CD4-positive, alpha-beta T cell treated with Interleukin-4 for 4 hours (primary cell): ENCODE data around the gene WWOX.
"Not testable (repeated sequence)": the region's sequence is repeated elsewhere in the genome, so short reads cannot be mapped to it uniquely, and the experiment has no call there.

Experiments
- DNase-seq: peaks from one replicate; pipeline ENCODE4 v3.0.0-alpha.2; 2020

WWOX gene

DNA sequence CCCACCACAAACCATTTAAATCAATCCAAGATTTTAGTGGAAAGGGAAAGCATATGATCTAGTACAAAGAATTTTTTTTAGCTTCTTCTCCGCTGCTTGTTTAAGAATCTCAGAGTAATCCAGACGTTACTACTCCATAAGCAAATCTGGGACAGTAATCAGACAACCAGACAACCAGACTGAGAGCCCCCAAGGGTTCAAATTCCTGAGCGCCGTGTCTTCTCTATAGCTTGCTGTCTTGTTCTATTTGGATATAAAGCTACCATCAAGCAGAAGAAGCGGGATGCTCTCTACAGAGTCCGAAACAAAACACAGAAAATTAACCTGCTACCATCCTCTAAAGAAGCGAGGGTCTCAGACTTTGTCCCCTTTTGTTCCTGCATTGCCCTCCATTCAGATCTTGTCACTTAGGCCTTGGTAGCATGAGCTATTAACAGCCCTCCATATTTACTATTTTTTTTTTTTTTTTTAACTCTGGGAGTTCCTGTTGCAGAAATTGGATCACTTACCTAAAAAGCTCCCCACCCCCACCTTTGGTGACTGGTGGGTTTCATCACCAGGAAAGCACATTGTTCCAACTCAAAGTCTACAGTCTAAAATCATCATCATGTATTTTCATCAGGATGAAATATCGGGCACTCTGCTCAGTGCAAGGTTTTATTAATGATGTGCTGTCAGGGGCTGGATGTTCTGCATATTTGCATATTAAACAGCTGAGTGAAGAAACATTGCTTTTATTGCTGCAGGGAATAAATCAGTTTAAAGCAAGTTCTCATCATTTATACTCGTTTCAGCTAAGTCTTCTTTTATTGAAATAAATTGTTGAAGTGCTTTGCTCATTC, 576.7 kb downstream of the WWOX start:
- DNase-seq = no peak

DNA sequence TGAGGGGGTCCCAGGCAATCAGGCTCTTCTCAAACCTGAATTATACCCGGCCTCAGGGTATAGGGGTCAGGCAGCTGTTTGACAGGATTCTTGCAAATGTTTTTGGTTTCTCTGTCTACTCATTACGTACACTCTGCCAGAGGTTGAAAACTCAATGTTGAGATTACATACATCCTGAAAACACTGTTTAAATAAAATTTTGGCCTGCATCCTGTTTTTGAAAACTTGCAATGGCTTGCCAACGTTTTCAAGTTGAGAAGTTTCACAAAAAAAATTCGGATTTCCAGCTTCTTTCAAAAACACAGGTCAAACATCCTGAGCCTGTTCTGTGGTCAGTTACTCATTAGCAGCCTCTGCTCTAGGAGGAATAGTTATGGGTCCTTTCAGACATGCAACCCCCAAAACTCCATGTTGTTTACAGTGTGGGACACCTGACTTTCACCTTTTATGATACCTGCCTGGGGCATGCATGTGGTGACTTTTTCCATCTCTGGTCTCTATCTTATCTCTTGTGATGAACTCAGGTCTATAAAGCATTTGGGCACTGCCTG, 577.8 kb downstream of the WWOX start:
- no peak for DNase-seq

DNA sequence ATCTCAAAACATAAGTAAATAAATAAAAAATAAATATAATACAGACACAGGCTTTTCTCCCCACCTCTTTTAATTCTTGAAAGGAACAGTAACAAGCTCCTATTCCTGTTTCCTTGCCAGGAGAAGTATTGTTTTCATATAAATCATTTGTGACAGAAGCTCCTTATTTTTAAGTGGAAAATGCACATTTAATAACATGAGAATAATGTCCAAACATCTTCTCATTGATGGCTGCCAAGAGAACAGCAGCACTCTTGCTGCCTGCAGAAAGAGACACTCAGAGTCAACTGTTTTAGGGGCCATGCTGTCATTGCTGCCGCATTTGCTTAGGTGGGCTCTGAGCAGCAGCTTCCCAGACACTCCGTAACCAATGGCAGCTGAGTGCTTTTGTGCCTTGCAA, 580.1 kb downstream of the WWOX start:
- no peak for DNase-seq

DNA sequence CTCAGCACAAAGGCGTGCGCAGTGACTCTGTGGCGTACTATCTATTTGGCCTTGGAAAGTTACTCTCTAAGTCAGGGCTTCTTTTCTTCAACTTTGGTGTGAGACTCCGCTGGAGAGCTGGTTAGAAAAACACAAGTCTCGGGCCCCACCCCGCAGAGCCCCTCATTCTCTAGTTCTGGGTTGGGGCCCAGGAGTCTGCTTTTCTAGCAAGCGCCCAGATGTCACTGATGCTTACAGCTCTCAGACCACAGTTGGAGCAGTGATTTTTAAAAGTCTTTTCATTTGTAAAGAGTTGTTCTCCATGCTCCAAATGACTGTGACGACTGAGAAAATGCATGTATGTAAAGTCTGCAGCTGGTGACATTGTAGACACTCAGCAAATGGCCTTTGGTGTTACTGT, 582.3 kb downstream of the WWOX start:
- no peak for DNase-seq

DNA sequence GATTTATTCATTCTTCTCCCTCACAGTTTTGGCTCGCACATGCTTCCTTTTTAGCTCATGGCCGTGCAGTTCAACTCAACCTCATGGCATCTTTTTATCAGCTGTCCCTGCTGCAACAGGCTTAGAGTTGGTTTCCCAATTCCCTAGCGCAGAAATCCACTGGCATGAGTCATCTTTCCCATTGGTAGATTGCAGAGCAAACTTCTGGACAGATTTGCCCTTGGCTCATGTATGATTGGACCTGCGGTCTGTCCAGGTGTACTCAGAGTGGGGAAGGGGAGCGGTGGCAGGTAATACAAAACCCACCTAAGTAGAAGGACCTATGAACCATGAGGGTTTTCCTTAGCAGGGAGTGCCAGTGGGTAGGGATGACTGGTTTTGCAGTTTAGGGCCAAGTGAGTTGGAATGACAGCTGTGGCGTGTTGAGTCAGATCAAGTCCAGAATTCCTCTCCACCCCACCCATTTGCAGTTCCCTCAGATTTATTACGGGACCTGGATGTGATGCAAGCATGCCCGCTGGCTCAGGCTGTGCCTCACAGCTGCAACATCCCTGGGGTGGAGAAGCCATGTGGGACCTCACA, 584.7 kb downstream of the WWOX start:
- DNase-seq = no peak

DNA sequence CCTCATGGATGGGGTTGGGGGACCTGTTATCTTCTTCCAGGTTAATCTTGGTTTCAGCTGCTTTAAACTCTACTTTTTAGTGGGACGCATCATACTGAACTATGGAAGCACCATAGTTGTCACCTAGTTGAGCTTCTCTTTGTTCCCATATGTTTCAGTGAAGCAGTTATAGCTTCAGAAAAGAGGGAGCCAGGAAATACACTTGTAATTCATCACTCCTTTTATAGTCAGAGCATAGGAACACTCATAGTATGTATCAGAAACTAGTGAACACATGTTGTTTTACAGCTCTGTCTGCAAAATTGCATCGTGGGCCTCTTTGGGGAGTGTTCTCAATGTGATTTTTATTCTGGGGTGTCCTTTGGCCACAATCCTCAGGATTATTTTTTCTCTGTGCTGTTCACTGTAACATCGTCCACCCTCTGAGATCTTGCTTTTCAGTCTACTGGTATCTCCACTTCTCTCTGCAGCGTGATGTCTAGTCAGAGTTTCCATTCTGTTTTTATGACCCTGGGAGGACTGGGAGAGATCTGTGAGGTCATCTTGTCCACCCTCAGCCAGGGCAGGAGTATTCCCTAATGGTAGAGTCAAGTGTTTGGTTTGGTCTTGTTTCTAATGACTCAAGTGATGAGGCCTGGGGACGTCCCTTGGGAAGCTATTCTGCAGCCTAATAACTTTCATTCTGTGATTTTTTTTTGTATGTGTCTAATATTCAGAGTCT, 585.4 kb downstream of the WWOX start:
- no peak for DNase-seq

DNA sequence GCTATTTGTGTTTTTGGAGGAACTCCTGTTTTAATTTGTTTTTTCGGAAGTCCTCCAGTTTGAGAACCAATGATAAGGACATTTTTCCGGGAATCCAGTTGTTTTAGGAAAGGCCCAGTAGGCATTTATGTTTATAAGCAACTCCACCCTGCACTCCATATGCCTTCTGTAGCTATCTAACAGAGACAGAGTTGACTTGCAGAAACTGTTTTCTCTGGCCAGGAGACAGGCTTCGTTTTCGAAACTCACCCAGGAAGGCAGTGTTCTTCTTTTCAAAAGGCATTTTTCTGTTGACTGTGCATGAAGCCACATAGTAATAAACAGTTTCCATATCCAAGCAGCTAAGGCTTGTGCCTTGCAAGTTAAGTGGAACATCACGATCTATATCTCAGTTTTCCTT, 587.1 kb downstream of the WWOX start:
- no peak for DNase-seq

DNA sequence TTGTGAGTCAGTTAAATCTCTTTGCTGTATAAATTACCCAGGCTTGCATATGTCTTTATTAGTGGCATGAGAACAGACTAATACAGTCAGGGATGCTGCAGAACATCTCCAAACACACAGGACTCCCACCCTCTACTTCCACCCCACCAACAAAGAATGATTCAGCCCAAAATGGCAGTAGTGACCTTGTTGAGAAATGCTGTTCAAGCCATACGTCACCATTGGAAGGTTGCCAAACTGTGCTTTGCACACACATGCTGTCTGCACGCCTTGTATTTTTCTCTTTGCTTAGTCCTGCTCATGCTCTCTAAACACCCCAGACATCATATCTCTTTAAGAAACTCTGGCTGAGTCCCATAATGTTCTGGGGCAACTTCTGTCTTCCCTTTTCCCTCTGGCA, 589.6 kb downstream of the WWOX start:
- no peak for DNase-seq

DNA sequence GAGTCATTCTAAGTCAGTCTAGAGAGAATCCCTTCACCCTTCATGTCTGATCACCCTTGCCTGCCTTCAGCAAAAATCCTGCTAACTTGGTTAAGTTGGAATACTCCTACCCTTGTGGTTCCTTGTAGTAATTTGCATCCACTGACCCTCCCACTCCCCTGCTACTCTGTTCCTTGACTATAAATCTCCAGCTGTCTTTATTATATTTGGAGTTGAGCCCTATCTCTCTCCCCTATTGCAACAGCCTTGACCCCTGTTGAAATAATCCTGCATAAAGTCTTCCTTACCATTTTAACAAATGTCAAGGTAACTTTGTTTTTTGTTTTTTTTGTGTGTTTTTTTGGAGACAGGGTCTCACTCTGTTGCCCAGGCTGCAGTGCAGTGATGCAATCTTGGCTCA, 590.1 kb downstream of the WWOX start:
- no peak for DNase-seq

DNA sequence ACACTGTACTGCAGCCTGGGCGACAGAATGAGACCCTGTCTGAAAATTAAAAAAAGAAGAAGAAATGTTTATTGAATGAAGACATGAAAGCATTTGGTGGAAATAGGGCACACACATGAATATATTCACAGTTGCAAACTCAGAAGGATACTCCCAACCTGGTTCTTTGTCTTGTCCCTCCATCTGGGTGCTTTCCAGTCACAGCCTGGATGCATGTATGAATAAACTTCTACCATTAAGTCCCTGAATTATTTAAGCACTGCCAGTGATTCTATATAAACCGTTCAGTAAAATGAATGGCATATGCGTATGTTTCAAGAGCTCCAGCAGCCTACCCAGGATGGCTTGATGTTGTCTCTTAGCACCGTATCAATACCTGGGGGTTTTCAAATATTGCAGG, 591.1 kb downstream of the WWOX start:
- DNase-seq = no peak

DNA sequence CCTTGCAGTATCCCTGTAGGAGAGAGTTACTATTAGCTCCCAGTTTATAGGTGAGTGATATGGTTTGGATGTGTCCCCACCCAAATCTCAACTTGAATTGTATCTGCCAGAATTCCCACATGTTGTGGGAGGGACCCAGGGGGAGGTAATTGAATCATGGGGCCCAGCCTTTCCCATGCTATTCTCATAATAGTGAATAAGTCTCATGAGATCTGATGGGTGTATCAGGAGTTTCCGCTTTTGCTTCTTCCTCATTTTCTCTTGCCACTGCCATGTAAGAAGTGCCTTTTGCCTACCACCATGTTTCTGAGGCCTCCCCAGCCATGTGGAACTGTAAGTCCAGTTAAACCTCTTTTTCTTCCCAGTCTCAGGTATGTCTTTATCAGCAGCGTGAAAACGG, 592.3 kb downstream of the WWOX start:
- not testable (repeated sequence) for DNase-seq

DNA sequence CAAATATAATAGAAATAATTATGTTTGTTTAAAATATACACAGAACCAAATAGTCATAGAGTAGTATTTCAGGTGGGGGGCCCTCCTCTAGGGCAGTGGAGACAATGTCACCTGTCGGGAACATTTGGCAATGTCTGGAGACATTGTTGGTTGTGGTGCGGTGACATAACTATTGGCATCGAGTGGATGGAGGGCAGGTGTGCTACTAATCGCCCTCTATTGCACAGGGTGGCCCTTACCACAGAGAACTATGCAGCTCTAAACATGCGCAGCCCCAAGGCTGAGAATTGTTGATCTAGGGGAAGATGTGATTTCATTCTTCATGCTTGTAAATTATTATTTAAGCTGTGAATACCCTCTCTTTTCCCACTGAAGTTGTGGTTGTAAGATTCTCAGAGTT, 594.0 kb downstream of the WWOX start:
- no peak for DNase-seq

DNA sequence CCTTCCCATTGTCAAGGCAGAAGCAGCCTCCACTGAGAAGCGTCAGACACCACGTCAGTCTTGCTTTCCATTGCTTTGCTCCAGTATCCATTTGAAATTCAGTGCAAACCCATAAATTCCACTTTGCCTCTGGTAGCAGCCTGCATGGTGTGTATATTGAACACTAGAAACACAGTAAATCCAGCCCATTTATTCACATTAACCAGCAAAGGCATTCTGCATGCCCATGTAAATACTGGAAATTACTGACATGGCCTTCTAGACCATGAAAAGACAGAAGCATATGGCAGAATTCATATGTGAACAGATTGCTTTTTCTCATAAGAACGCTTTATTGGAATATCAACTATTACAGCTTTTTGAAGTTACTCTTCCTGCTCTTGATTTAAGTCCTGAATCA, 595.0 kb downstream of the WWOX start:
- DNase-seq = no peak

DNA sequence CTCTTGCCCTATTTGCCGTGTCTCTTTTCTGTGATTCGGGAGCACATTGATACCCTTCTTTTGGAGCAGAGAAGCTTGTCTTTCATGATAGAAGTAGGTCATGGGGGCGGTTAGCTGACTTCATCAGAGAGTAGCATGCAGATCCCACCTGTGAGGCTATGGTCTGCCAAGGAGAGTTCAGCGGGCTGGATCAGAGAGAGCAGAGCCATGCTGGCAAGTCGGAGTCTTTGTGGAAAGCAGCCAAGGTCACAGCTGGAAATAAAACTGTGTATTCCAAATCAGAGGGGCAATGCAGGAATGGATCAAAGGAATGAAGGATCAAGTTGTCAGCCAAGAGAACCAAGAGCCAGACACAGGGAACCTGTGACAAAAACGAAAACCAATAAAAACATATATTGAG, 595.9 kb downstream of the WWOX start:
- no peak for DNase-seq

DNA sequence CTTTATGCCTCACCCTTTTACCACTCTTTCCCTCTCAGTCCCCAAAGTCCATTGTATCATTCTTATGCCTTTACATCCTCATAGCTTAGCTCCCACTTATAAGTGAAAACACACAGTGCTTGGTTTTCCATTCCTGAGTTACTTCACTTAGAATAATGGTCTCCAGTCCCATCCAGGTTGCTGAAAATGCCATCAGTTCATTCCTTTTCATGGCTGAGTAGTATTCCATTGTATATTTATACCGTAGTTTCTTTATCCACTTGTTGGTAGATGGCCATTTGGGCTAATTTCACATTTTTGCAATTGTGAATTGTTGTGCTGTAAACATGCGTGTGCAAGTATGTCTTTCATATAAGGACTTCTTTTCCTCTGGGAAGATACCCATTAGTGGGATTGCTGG, 597.3 kb downstream of the WWOX start:
- no peak for DNase-seq

DNA sequence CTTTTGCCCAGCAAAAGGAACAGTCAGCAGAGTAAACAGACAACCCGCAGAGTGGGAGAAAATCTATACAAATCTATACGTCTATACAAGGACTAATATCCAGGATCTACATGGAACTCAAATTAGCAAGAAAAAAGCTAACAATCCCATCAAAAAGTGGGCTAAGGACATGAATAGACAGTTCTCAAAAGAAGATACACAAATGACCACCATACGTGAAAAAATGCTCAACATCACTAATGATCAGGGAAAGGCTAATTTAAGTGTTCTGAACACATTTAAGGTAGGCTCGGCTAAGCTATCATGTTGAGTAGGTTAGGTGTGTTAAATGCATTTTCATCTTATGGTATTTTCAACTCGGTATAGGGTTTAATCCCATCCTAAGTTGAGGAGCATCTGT, 598.0 kb downstream of the WWOX start:
- no peak for DNase-seq

DNA sequence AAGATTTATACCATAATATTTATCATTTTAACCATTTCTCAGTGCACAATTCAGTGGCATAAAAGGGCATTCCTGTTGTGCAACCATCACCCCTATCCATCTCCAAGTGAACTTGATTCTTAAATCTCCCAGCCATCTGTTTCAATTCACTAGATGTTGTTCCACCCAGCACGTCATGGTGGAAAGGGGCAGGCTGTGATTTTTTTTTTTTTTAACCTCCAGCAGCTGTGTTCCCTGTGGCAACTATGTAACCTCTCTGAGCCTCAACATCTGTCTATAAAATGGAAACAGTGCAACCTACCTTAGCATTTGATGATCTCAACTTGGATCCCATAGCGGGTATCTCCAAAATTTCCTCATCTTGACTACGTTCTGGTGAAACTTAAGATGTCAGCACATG, 604.5 kb downstream of the WWOX start:
- no peak for DNase-seq

DNA sequence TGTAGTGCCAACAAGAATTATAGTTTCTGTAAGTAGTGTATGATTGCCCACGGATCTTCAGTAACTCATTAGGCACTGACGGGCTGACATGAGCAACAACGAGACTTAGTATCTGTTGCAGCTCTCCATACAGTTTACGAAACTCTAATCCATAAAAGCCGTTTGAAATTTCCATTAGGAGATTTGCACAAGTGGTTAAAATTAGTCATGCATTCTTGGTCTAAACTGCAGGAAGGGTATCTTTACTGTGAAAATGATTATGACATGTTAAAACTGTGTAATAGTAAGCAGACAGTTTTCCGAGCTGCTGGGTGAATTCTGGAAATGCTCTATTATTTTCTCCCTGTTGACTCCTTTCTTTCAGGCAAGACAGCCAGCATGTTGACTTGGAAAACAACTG, 605.0 kb downstream of the WWOX start:
- no peak for DNase-seq

DNA sequence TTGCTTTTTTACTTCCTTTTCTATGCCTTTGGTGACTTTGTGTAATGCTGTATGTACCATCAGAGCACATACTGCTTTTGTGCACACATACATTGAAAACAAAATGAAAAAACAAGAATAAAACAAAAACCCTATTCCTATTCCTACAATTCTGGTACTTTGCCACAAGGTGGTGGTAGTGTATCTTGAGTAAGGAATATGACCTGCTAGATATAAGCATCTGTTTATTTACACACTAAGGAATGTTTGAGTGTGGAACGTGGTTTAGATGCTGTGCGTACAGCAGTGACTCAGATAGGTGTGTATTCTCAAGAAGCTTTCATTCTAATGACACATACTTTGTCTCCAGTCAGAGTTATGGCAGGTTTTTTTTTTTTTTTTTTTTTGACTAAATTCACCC, 606.2 kb downstream of the WWOX start:
- DNase-seq = peak; percentile 83

DNA sequence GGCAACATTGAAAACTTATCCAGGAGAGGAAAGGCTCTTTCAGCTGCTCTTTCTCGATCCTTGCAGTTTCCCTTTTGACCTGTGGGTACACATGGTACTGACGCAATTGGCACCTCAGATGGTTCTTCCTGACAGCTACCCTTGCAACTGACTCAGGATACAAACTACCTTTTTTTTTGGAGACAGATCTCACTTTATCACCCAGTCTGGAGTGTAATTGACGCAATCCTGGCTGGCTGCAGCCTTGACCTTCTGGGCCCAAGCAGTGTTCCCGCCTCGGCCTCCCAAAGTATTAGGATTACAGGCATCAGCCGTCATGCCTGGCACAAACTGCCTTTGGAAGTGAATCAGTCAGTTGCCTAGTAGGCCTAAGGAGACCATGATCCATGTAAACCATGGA, 607.2 kb downstream of the WWOX start:
- no peak for DNase-seq

DNA sequence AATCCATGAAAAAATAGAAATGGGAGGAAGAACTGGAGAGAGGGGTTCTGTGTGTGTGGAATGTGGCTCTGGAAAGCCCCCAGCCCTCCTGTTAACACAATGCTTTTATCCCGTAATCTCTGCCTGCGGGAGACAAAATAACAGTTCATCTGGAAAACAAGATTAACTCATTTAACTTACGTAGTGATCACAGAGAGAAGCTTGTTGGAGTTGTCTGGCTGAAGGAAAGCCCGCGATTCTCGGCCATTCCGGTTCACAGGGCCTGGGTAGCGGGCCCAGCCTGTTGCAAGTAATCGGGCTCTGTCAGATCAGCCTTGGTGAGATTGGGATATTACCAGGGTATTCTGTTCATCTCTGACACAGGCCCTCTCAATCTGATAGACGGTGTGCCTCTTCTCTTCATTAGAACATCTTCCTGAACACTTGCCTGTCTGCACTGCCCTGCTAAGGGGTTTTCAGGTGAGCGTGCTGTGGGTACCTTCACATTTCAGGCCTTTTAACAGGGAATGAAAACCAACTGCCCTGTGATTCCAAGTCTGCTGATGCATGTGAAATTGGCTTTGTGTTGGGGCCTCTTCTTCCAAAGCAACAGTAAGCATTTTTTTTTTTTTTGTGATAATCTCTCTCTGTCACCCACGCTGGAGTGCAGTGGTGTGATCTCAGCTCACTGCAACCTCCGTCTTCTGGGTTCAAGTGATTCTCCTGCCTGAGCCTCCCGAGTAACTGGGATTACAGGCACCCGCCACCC, 609.9 kb downstream of the WWOX start:
- DNase-seq = no peak

DNA sequence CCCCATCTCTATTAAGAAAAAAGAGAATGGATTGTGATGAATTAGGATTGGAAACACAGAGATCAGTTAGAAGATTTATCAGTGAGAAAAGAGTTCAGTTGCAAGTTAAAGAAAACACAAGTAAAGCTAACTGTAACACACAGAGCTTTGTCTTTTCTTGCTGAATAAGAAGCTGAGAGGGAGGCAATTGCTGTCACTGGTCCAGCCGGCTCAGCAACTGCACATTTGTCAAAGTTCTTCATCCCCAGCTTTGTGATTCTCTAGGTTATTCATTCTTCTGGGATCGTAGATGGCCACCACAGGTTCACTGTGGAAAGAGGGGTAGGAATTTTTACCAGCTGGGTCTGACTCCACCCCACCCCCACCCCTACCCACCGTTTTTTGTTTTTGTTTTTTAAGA, 615.7 kb downstream of the WWOX start:
- DNase-seq = no peak

DNA sequence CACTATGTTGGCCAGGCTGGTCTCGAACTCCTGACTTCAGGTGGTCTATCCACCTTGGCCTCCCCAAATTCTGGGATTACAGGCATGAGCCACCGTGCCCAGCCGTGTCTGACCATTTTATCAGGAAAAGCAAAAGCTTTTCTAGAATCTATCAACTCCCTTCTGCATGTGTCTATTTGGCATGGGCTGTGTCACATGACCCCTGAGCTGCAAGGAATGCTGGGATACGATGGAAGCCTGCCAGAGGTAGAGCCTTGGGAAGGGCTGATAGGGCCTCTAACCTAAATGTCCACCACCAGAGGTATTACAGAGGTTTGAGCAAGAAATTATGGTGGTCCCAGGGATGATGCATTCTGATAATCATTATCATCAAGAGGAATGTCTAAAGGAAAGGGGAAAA, 616.2 kb downstream of the WWOX start:
- no peak for DNase-seq
